Right lobe of liver (tissue), 6 donors: Measurements from ENCODE around the gene ORMDL1. TPM values are rescaled to one million over a fixed set of nuclear protein-coding genes. Genes with fewer than 3 reads are reported as not detected.

Experiments
- ATAC-seq, 4 donors: fragments of 200-7000 bp; cut with Tn5 transposase; one replicate each; pipeline ENCODE4 v1.9.1; 2020; ENCODE audit warnings: mild to moderate bottlenecking in 4 of 4, moderate library complexity in 4 of 4
- DNase-seq, 3 donors: peaks; one replicate each; pipeline ENCODE4 v3.0.0-alpha.2; 2020
- H3K27ac ChIP-seq, 3 donors: fragments of 200-600 bp; one replicate each; pipeline ENCODE4 v1.8.0; 2022
- H3K27me3 ChIP-seq, 2 donors: fragments of 200-600 bp; one replicate each; pipeline ENCODE4 v1.8.0; 2022
- H3K36me3 ChIP-seq, 4 donors: fragments of 200-600 bp; sonication (generic) in 1 of 4; one replicate each; pipeline versions ENCODE4 v1.5.1 to v1.8.0; 2017 to 2022; ENCODE audit warnings: control low read depth in 1 of 4
- H3K4me1 ChIP-seq, 4 donors: fragments of 200-600 bp; sonication (generic) in 1 of 4; one replicate each; pipeline versions ENCODE4 v1.5.1 to v1.8.0; 2017 to 2022; ENCODE audit warnings: control low read depth in 1 of 4
- H3K4me3 ChIP-seq, 3 donors: fragments of 200-600 bp; one replicate each; pipeline ENCODE4 v1.8.0; 2022
- H3K9me3 ChIP-seq, 4 donors: fragments of 200-600 bp; sonication (generic) in 1 of 4; one replicate each; pipeline versions ENCODE4 v1.5.1 to v1.8.0; 2017 to 2022; ENCODE audit warnings: control low read depth in 1 of 4
- CTCF ChIP-seq, 4 donors: fragments of 200-600 bp in 3 of 4; fragments of 450-650 bp in 1 of 4; IDR thresholded peaks; one replicate each; pipeline versions ENCODE4 v1.5.1 to v1.8.0; 2016 to 2022; ENCODE audit warnings: antibody characterized with exemption in 4 of 4, mild to moderate bottlenecking in 2 of 4
- POLR2A ChIP-seq: fragments of 450-650 bp; IDR thresholded peaks from one replicate; pipeline ENCODE4 v1.6.1; 2017; ENCODE audit warnings: antibody characterized with exemption, mild to moderate bottlenecking
- whole genome bisulfite sequencing: methylation state at CpG from one replicate; pipeline ENCODE4 v1.1.6; 2018; ENCODE audit warnings: low coverage, low lambda C conversion rate; ENCODE audit not compliant: insufficient coverage; ENCODE audit errors: missing lambda C conversion rate; 5-methylcytosine and 5-hydroxymethylcytosine counted together
- intact Hi-C, 2 donors: fragments of 100-400 bp; cut with DNase I; formaldehyde crosslinking; loops; one replicate each; pipeline versions ENCODE4 v1.11.2 to v1.14.1; 2022
- total RNA-seq, 6 experiments: library from RNA; depleted of rRNA in 2 of 6; stranded (reverse); fragments of >200 nt in 2 of 6; fragmentation: NEBNext Ultra II Directional in 3 of 6; extraction: Animal tissue kit (Norgen Biotek cat#: 25700) in 3 of 6; gene quantifications; one replicate each; pipeline versions ENCODE4 v1.1.0 to v1.2.4, GENCODE V29; 2016 to 2023
- donor health status: DM: no; HTN: yes; CAD: no.
- donor health status: DM: no; HTN: no; CAD: no.
- donor health status: DM: no; HTN: no; CAD: no.
- donor health status: DM: no; HTN: yes; CAD: no.
- donor health status: DM: no; HTN: yes; CAD: no.

Gene ORMDL1
- total RNA-seq, 6 experiments from 2014 or later: 19.1 to 46.1 (median 28.7) TPM

DNA sequence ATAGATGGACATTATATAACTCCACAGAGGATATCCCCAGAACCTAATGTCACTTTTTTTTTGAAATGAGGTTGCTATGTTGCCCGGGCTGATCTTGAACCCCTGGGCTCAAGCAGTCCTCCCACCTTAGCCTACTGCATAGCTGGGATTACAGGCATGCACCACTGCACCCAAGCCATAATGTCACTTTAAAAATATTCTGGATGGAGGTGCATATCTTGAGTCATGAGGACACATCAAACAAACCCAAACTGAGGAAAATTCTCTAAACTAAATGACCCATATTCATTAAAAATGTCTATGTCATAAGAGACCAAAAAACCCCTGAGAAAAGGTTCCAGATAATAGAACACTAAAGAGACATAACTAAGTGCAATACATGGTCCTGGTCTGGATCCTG, 57.9 kb downstream of the ORMDL1 start:
- no peak for TF ChIP-seq POLR2A
- TF ChIP-seq CTCF (IDR thresholded peaks at IDR 0.05): no peak
- H3K4me1 ChIP-seq: no peaks in the 10 kb centered on the region
- intact Hi-C loops: no loop called here
- no peaks in the 10 kb centered on the region for H3K9me3 ChIP-seq
- no peak for DNase-seq
- WGBS: 75% methylated on average over 1 of the region's 1 CpG
- peaks cover 0 to 5% (median 0%) of the 10 kb centered on the region in 4 donors for H3K36me3 ChIP-seq
- H3K27me3 ChIP-seq: no peaks in the 10 kb centered on the region
- no peak overlapping the region for H3K4me3 ChIP-seq
- no peak overlapping the region for H3K27ac ChIP-seq
- ATAC-seq: no peak

- ATAC-seq: no peak
- DNase-seq: no peak
- H3K27me3 ChIP-seq: no peaks in the 10 kb centered on the region
- intact Hi-C loops: no loop called here
- TF ChIP-seq POLR2A (no peak), CTCF (IDR thresholded peaks at IDR 0.05) (no peak)
- no peak overlapping the region for H3K27ac ChIP-seq
- H3K4me3 ChIP-seq: no peak overlapping the region
- H3K36me3 ChIP-seq: peaks cover 0 to 3% (median 0%) of the 10 kb centered on the region in 4 donors
- H3K4me1 ChIP-seq: no peaks in the 10 kb centered on the region
- H3K9me3 ChIP-seq: no peaks in the 10 kb centered on the region
Observed at GRCh38 chr2:189723192-189723591, 60.9 kb downstream of the ORMDL1 start.

Other genes with a start within 250 kb of the ORMDL1 start
- 100 to 1,000 TPM; 101 to 289 (median 134) TPM for gene SLC40A1, start 203.6 kb downstream of the ORMDL1 start, total RNA-seq
- 10 to 100 TPM; 18.7 to 31.6 (median 27.0) TPM for gene ASNSD1, start 122.9 kb downstream of the ORMDL1 start, total RNA-seq
- 1 to 10 TPM; 2.9 to 9.2 (median 4.8) TPM for gene ANKAR, start 109.7 kb downstream of the ORMDL1 start, total RNA-seq
- gene OSGEPL1, start 21.5 kb downstream of the ORMDL1 start, total RNA-seq: 1 to 10 TPM; 2.6 to 6.1 (median 4.3) TPM
- 1 to 10 TPM; 8.1 to 9.5 (median 8.4) TPM for gene PMS1, start 111 bp upstream of the ORMDL1 start, total RNA-seq